PFSK-1 (cell line): ENCODE data around the gene GTF3C2.

Experiments
- POLR2AphosphoS5 ChIP-seq: IDR thresholded peaks from 2 replicates; pipeline ENCODE4 v1.6.1; 2012; ENCODE audit warnings: low read depth, mild to moderate bottlenecking, control low read depth, low read length, moderate library complexity
- SIN3A ChIP-seq: IDR thresholded peaks from 2 replicates; pipeline ENCODE4 v1.6.1; 2012; ENCODE audit warnings: mild to moderate bottlenecking, low read length, moderate library complexity, borderline replicate concordance; ENCODE audit not compliant: insufficient read depth
- TAF1 ChIP-seq: IDR thresholded peaks from 2 replicates; pipeline ENCODE4 v1.6.1; 2012; ENCODE audit warnings: low read length, control low read depth, borderline replicate concordance; ENCODE audit not compliant: insufficient read depth
- TF ChIP-seq, protein P1 (sequence below), 2 experiments: IDR thresholded peaks; 2 replicates each; pipeline versions ENCODE4 v1.6.1 to v1.8.0; 2011 to 2012; ENCODE audit warnings: low read depth in 2 of 2, low read length in 2 of 2, control low read depth in 1 of 2, inconsistent platforms in 1 of 2, mild to moderate bottlenecking in 1 of 2, moderate library complexity in 1 of 2; ENCODE audit not compliant: insufficient read depth in 1 of 2

DNA sequence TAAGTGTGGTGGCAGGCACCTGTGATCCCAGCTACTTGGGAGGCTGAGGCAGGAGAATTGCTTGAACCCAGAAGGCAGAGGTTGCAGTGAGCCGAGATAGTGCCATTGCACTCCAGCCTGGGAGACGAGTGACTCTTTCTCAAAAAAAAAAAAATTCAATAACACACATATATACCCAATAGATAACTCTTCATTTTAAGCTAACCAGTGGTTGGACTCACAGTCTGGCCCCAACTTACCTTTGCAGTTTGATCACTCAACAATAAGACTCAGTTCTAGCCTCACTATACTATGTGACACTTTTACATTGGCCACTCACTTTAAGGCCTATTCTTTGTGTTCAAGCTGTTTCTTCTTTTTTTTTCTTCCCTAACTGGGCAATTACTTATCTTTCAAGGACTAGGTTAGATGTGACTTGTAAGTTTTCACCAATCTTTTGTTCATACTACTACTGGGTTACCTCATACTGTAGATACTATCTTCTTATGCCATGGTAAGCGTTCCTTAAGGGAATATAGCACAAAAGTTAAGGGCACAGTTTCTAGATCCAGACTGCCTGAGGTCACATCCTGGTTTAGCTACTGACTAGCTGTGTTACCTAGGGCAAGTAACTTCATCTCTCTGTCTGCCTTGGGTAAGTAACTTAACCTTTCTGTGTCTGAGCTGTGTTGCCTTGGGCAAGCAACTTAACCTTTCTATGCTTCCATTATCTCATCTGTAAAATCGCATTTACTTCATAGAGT, 6.3 kb upstream of the GTF3C2 start:
- no peak for TF ChIP-seq SIN3A
- TF ChIP-seq POLR2AphosphoS5 = 0 out of 2 replicates have a peak, but pooled peaks have one; percentile 32
- TF ChIP-seq TAF1 = no peak
- TF ChIP-seq, protein P1, sequence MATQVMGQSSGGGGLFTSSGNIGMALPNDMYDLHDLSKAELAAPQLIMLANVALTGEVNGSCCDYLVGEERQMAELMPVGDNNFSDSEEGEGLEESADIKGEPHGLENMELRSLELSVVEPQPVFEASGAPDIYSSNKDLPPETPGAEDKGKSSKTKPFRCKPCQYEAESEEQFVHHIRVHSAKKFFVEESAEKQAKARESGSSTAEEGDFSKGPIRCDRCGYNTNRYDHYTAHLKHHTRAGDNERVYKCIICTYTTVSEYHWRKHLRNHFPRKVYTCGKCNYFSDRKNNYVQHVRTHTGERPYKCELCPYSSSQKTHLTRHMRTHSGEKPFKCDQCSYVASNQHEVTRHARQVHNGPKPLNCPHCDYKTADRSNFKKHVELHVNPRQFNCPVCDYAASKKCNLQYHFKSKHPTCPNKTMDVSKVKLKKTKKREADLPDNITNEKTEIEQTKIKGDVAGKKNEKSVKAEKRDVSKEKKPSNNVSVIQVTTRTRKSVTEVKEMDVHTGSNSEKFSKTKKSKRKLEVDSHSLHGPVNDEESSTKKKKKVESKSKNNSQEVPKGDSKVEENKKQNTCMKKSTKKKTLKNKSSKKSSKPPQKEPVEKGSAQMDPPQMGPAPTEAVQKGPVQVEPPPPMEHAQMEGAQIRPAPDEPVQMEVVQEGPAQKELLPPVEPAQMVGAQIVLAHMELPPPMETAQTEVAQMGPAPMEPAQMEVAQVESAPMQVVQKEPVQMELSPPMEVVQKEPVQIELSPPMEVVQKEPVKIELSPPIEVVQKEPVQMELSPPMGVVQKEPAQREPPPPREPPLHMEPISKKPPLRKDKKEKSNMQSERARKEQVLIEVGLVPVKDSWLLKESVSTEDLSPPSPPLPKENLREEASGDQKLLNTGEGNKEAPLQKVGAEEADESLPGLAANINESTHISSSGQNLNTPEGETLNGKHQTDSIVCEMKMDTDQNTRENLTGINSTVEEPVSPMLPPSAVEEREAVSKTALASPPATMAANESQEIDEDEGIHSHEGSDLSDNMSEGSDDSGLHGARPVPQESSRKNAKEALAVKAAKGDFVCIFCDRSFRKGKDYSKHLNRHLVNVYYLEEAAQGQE (IDR thresholded peaks at IDR 0.05; ENCODE audit: insufficient read depth in 1 of 2, low read depth in 2 of 2, low read length in 2 of 2) = no peak
